ENCODE data around the gene KCNG2.

Gene KCNG2

GRCh38 chr18:79785831-79786230 is 11.9 kb upstream of the KCNG2 start:
- no peak for DNase-seq (ENCODE audit: low spot score)

- no peak for DNase-seq (ENCODE audit: low spot score)
These were observed 11.4 kb upstream of the KCNG2 start for GRCh38 chr18:79786304-79786703.

- no peak for DNase-seq (ENCODE audit: low spot score)
These were observed 10.8 kb upstream of the KCNG2 start for GRCh38 chr18:79786786-79787526.

- DNase-seq (ENCODE audit: low spot score), result no peak
These were observed 10.2 kb upstream of the KCNG2 start for GRCh38 chr18:79787527-79787864.

GRCh38 chr18:79787865-79788733 is 9.6 kb upstream of the KCNG2 start:
- no peak for DNase-seq (ENCODE audit: low spot score)

GRCh38 chr18:79788734-79789085 is 9.0 kb upstream of the KCNG2 start:
- DNase-seq (ENCODE audit: low spot score), result no peak

GRCh38 chr18:79789091-79789891 is 8.4 kb upstream of the KCNG2 start:
- no peak for DNase-seq (ENCODE audit: low spot score)

- DNase-seq (ENCODE audit: low spot score), result no peak
These were observed 7.5 kb upstream of the KCNG2 start for GRCh38 chr18:79789901-79790890.

- DNase-seq (ENCODE audit: low spot score), result no peak
These were observed 6.5 kb upstream of the KCNG2 start for GRCh38 chr18:79790996-79791972.

GRCh38 chr18:79792096-79792987 is 5.4 kb upstream of the KCNG2 start:
- DNase-seq (ENCODE audit: low spot score), result no peak

GRCh38 chr18:79792988-79793355 is 4.8 kb upstream of the KCNG2 start:
- DNase-seq (ENCODE audit: low spot score), result no peak

- DNase-seq (ENCODE audit: low spot score), result no peak
These were observed 2.9 kb upstream of the KCNG2 start for GRCh38 chr18:79794846-79795245.

GRCh38 chr18:79795446-79795845 is 2.3 kb upstream of the KCNG2 start:
- DNase-seq (ENCODE audit: low spot score), result no peak

GRCh38 chr18:79796016-79796415 is 1.7 kb upstream of the KCNG2 start:
- no peak for DNase-seq (ENCODE audit: low spot score)

GRCh38 chr18:79796531-79797405 is 970 bp upstream of the KCNG2 start:
- DNase-seq (ENCODE audit: low spot score), result no peak

- no peak for DNase-seq (ENCODE audit: low spot score)
These were observed 734 bp downstream of the KCNG2 start for GRCh38 chr18:79798346-79798998.

GRCh38 chr18:79798999-79799370 is 1.2 kb downstream of the KCNG2 start:
- no peak for DNase-seq (ENCODE audit: low spot score)

Data from COLO829 (cell line).